IMR-90 (cell line): Measurements from ENCODE around the gene MAGEB5. TPM values are rescaled to one million over a fixed set of nuclear protein-coding genes. Genes with fewer than 3 reads are reported as not detected.

ENCODE experiments used
- ATAC-seq: fragments of 200-7000 bp; cut with Tn5 transposase; 2 replicates; pipeline ENCODE4 v1.9.1; 2020; ENCODE audit warnings: low read depth, mild to moderate bottlenecking, moderate library complexity
- BruUV-seq: library from RNA; stranded (reverse); fragments of 400-500 nt; replicated peaks from 2 replicates; lab custom pipeline; 2021; lab: Mats Ljungman, UMichigan
- CTCF ChIA-PET: fragments of 300-600 bp; formaldehyde crosslinking; extraction: SDS; loops from one replicate; lab custom pipeline; 2021; ENCODE audit warnings: antibody characterized with exemption; lab: Yijun Ruan, JAX
- POLR2A ChIA-PET: fragments of 300-600 bp; sonication (Branson Sonifier 250); formaldehyde crosslinking; loops from one replicate; lab custom pipeline; 2022; ENCODE audit warnings: antibody characterized with exemption; ENCODE audit not compliant: unreplicated experiment; lab: Charles Lee
- DNase-seq: peaks from one replicate; pipeline ENCODE4 v3.0.0; 2013
- H2AFZ ChIP-seq: replicated peaks from 2 replicates; pipeline ENCODE3; 2013; ENCODE audit warnings: low read length, mild to moderate bottlenecking; ENCODE audit not compliant: poor library complexity
- H2AK5ac ChIP-seq: 2 replicates; pipeline ENCODE4 v1.6.1; 2013; ENCODE audit warnings: low read depth, low read length, inconsistent platforms
- H2AK9ac ChIP-seq: replicated peaks from 2 replicates; pipeline ENCODE3; 2013; ENCODE audit warnings: mild to moderate bottlenecking, low read depth, low read length, moderate library complexity; ENCODE audit not compliant: poor library complexity
- H2BK120ac ChIP-seq: 2 replicates; pipeline ENCODE4 v1.6.1; 2013; ENCODE audit warnings: low read depth, low read length, inconsistent platforms
- H2BK15ac ChIP-seq: 3 replicates; pipeline ENCODE4 v1.6.1; 2013; ENCODE audit warnings: low read depth, low read length, inconsistent platforms
- H2BK20ac ChIP-seq: 2 replicates; pipeline ENCODE4 v1.6.1; 2013; ENCODE audit warnings: low read depth, mild to moderate bottlenecking, inconsistent platforms, low read length, moderate library complexity
- H2BK5ac ChIP-seq: 2 replicates; pipeline ENCODE4 v1.6.1; 2013; ENCODE audit warnings: mild to moderate bottlenecking, low read depth, low read length, inconsistent platforms; ENCODE audit not compliant: poor library complexity, severe bottlenecking
- H3K14ac ChIP-seq: replicated peaks from 2 replicates; pipeline ENCODE4 v1.6.1; 2013; ENCODE audit warnings: low read depth, low read length, inconsistent platforms
- H3K18ac ChIP-seq: 2 replicates; pipeline ENCODE4 v1.6.1; 2013; ENCODE audit warnings: low read depth, low read length, control low read depth
- H3K23ac ChIP-seq: 2 replicates; pipeline ENCODE4 v1.6.1; 2013; ENCODE audit warnings: low read depth, low read length, inconsistent platforms
- H3K27ac ChIP-seq: 2 replicates; pipeline ENCODE4 v1.5.1; 2013; ENCODE audit warnings: mild to moderate bottlenecking, control low read depth, low read length; ENCODE audit not compliant: insufficient read depth
- H3K27me3 ChIP-seq: 2 replicates; pipeline ENCODE4 v1.6.1; 2013; ENCODE audit warnings: low read length; ENCODE audit not compliant: control insufficient read depth, insufficient read depth
- H3K36me3 ChIP-seq: 2 replicates; pipeline ENCODE4 v1.6.1; 2013; ENCODE audit warnings: low read length, mixed read lengths; ENCODE audit not compliant: control insufficient read depth, insufficient read depth
- H3K4ac ChIP-seq: 2 replicates; pipeline ENCODE4 v1.6.1; 2013; ENCODE audit warnings: low read depth, low read length, inconsistent platforms
- H3K4me1 ChIP-seq: 2 replicates; pipeline ENCODE4 v1.6.1; 2013; ENCODE audit warnings: low read length, mixed read lengths; ENCODE audit not compliant: control insufficient read depth, insufficient read depth
- H3K4me2 ChIP-seq: 2 replicates; pipeline ENCODE4 v1.6.1; 2013; ENCODE audit warnings: low read depth, mild to moderate bottlenecking, control low read depth, low read length, moderate library complexity
- H3K4me3 ChIP-seq: 2 replicates; pipeline ENCODE4 v1.5.1; 2013; ENCODE audit warnings: low read depth, mild to moderate bottlenecking, control low read depth, low read length, moderate library complexity; ENCODE audit not compliant: insufficient read depth
- H3K56ac ChIP-seq: 2 replicates; pipeline ENCODE4 v1.6.1; 2013; ENCODE audit warnings: low read length, inconsistent platforms; ENCODE audit not compliant: insufficient read depth; ENCODE audit errors: extremely low read depth
- H3K79me1 ChIP-seq, 2 experiments: 2 replicates each; pipeline ENCODE4 v1.6.1; 2013; ENCODE audit warnings: low read length in 2 of 2, inconsistent platforms in 1 of 2, low read depth in 1 of 2
- H3K9ac ChIP-seq: 2 replicates; pipeline ENCODE4 v1.6.1; 2013; ENCODE audit warnings: low read depth, low read length, control low read depth
- H3K9me1 ChIP-seq: 2 replicates; pipeline ENCODE4 v1.6.1; 2013; ENCODE audit warnings: low read length, inconsistent platforms; ENCODE audit not compliant: insufficient read depth
- H3K9me3 ChIP-seq: 2 replicates; pipeline ENCODE4 v1.6.1; 2013; ENCODE audit warnings: low read length; ENCODE audit not compliant: control insufficient read depth, insufficient read depth
- H4K20me1 ChIP-seq: 2 replicates; pipeline ENCODE4 v1.6.1; 2013; ENCODE audit warnings: low read length, inconsistent platforms; ENCODE audit not compliant: insufficient read depth
- H4K5ac ChIP-seq: 2 replicates; pipeline ENCODE4 v1.6.1; 2013; ENCODE audit warnings: mild to moderate bottlenecking, low read depth, low read length, control low read depth
- H4K8ac ChIP-seq, 2 experiments: 2 replicates each; pipeline ENCODE4 v1.6.1; 2013; ENCODE audit warnings: low read depth in 2 of 2, low read length in 2 of 2, control low read depth in 1 of 2, inconsistent platforms in 1 of 2
- H4K91ac ChIP-seq: 2 replicates; pipeline ENCODE4 v1.6.1; 2013; ENCODE audit warnings: low read depth, low read length, inconsistent platforms; ENCODE audit not compliant: insufficient read depth
- CTCF ChIP-seq: conservative IDR thresholded peaks from 2 replicates; pipeline ENCODE4 v1.5.1; 2012; ENCODE audit warnings: mild to moderate bottlenecking, low read depth, low read length, improper control_type of control experiment
- FOS ChIP-seq: fragments of 150-350 bp; IDR thresholded peaks from 2 replicates; pipeline ENCODE4 v1.6.1; 2016; ENCODE audit warnings: low read depth, low read length
- MXI1 ChIP-seq: IDR thresholded peaks from 2 replicates; pipeline ENCODE4 v1.6.1; 2012; ENCODE audit warnings: low read depth, mild to moderate bottlenecking, low read length, moderate library complexity, borderline replicate concordance
- RAD21 ChIP-seq: IDR thresholded peaks from 2 replicates; pipeline ENCODE4 v1.6.1; 2012; ENCODE audit warnings: low read length, improper control_type of control experiment
- WGBS, 2 experiments: methylation state at CpG; one replicate each; pipeline versions ENCODE4 v1.1.5 to v1.1.7; 2013; ENCODE audit warnings: missing lambda C conversion rate in 2 of 2; ENCODE audit not compliant: insufficient read length in 1 of 2; ENCODE audit errors: extremely low coverage in 2 of 2; 5-methylcytosine and 5-hydroxymethylcytosine counted together
- dilution Hi-C: fragments of 300-500 bp; cut with HindIII; formaldehyde crosslinking; loops from one replicate; pipeline ENCODE4 v1.14.3; 2018; ENCODE audit warnings: low sequenced_read_pairs; ENCODE audit not compliant: unreplicated experiment
- in situ Hi-C: fragments of 300-500 bp; cut with MboI; formaldehyde crosslinking; loops from 3 replicates; pipeline ENCODE4 v1.14.3; 2019; ENCODE audit warnings: low sequenced_read_pairs, inconsistent platforms, mixed read lengths
- intact Hi-C: fragments of 100-400 bp; cut with micrococcal nuclease; formaldehyde crosslinking; loops from 2 replicates; pipeline ENCODE4 v1.10.0; 2022
- polyA plus RNA-seq, 3 experiments: library from polyadenylated mRNA; depleted of rRNA; stranded (reverse); fragments of >200 nt; gene quantifications; 2 replicates each; pipeline ENCODE4 v1.2.3, GENCODE V29; 2012; ENCODE audit warnings: low replicate concordance in 1 of 3
- total RNA-seq: library from RNA; depleted of rRNA; stranded (reverse); fragments of >200 nt; gene quantifications from 2 replicates; pipeline ENCODE4 v1.2.3, GENCODE V29; 2012
- TF ChIP-seq, protein P1 (sequence below): fragments of 150-350 bp; IDR thresholded peaks from 2 replicates; pipeline ENCODE4 v1.6.1; 2017; ENCODE audit warnings: mild to moderate bottlenecking, antibody characterized with exemption, low read length, low read depth

The MAGEB5 gene
- total and polyA plus RNA-seq, 2 of the 4 experiments (the other 2 are of a cell fraction), result not detected

DNA sequence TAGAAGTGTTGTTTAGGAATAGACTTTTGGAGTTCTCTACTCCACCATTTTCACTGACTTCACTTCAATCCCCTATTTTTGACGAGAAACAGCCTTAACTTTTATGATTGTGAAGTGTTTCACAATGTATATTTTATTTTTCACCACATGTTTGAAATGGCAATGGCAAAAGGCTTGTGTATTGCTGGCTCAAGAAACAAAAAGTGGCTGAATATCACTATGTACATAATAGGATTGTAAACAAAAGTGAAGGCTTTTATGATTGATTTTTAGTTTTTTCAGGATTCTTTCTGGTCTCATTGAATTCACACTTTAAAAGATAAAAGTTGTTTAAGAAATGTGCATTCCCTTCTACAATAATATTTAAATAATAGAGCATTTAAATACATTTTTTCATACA, 18.2 kb downstream of the MAGEB5 start:
- WGBS, 2 experiments, result no CpG with 5 or more reads among the region's 1 CpG
- no peak overlapping the region for H4K91ac ChIP-seq
- no peak overlapping the region for H3K14ac ChIP-seq
- no peak overlapping the region for H2AK5ac ChIP-seq
- no peaks in the 10 kb centered on the region for H3K79me1 ChIP-seq
- H3K27ac ChIP-seq, result no peak overlapping the region
- no peak for ATAC-seq
- CTCF ChIA-PET, result no interaction called here
- H2AK9ac ChIP-seq, result no peak overlapping the region
- POLR2A ChIA-PET, result no interaction called here
- no peak overlapping the region for H2BK15ac ChIP-seq
- H3K56ac ChIP-seq, result no peak overlapping the region
- no peaks in the 10 kb centered on the region for H4K20me1 ChIP-seq
- no peak overlapping the region for H4K5ac ChIP-seq
- no peaks in the 10 kb centered on the region for H3K36me3 ChIP-seq
- no peak for DNase-seq
- no peak overlapping the region for H2BK20ac ChIP-seq
- H2AFZ ChIP-seq, result no peak overlapping the region
- dilution Hi-C loops, result no loop called here
- no peak overlapping the region for H4K8ac ChIP-seq
- no peaks in the 10 kb centered on the region for H3K27me3 ChIP-seq
- no peaks in the 10 kb centered on the region for H3K9me1 ChIP-seq
- H2BK120ac ChIP-seq, result no peak overlapping the region
- no peak for TF ChIP-seq FOS
- TF ChIP-seq CTCF, result no peak
- no peak for TF ChIP-seq RAD21
- TF ChIP-seq MXI1, result no peak
- TF ChIP-seq, protein P1, sequence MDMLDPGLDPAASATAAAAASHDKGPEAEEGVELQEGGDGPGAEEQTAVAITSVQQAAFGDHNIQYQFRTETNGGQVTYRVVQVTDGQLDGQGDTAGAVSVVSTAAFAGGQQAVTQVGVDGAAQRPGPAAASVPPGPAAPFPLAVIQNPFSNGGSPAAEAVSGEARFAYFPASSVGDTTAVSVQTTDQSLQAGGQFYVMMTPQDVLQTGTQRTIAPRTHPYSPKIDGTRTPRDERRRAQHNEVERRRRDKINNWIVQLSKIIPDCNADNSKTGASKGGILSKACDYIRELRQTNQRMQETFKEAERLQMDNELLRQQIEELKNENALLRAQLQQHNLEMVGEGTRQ, result no peak
- no peak overlapping the region for H3K18ac ChIP-seq
- no peak overlapping the region for H3K4ac ChIP-seq
- no peak overlapping the region for H3K4me2 ChIP-seq
- H2BK5ac ChIP-seq, result no peak overlapping the region
- H3K4me1 ChIP-seq, result no peaks in the 10 kb centered on the region
- H3K9me3 ChIP-seq, result no peaks in the 10 kb centered on the region; the same call in none of the 2 replicates
- intact Hi-C loops, result no loop called here
- no peak overlapping the region for H3K4me3 ChIP-seq
- BruUV-seq, result no TSS peak
- H3K23ac ChIP-seq, result no peak overlapping the region
- H3K9ac ChIP-seq, result no peak overlapping the region
- in situ Hi-C loops, result no loop called here
